Measurements from ENCODE around the gene KIAA0586. TPM values are rescaled to one million over a fixed set of nuclear protein-coding genes. Genes with fewer than 3 reads are reported as not detected.

Gene KIAA0586
- total and polyA plus RNA-seq, 2 of the 4 experiments (the other 2 are of a cell fraction) = 9.4 to 36.7 TPM

- Histone ChIP-seq H3K4me1 (ENCODE audit: control insufficient read depth, insufficient read depth, low read length) (peaks cover 5% of the 10 kb centered on the region; the same call in 1 of the 2 replicates), H2AFZ (replicated peaks; ENCODE audit: low read length, poor library complexity) (no peak overlapping the region), H2BK5ac (ENCODE audit: low read depth, low read length, poor library complexity, severe bottlenecking) (no peak overlapping the region), H3K79me1 (ENCODE audit: low read depth in 1 of 2, low read length in 2 of 2) (no peaks in the 10 kb centered on the region; a peak in 1 of 4 replicates), H3K4me3 (ENCODE audit: insufficient read depth, low read depth, low read length) (no peak overlapping the region), H2BK15ac (ENCODE audit: low read depth, low read length) (no peak overlapping the region), H3K14ac (replicated peaks; ENCODE audit: low read depth, low read length) (no peak overlapping the region), H4K5ac (ENCODE audit: low read depth, low read length) (no peak overlapping the region), H3K9me1 (ENCODE audit: insufficient read depth, low read length) (no peaks in the 10 kb centered on the region; the same call in 1 of the 2 replicates), H4K8ac (ENCODE audit: low read depth in 2 of 2, low read length in 2 of 2) (no peak overlapping the region), H3K56ac (ENCODE audit: extremely low read depth, insufficient read depth, low read length) (no peak overlapping the region), H4K91ac (ENCODE audit: insufficient read depth, low read depth, low read length) (no peak overlapping the region), H3K27ac (ENCODE audit: insufficient read depth, low read length) (no peak overlapping the region), H3K27me3 (ENCODE audit: control insufficient read depth, insufficient read depth, low read length) (no peaks in the 10 kb centered on the region), H3K9ac (ENCODE audit: low read depth, low read length) (no peak overlapping the region), H3K18ac (ENCODE audit: low read depth, low read length) (no peak overlapping the region), H2AK9ac (replicated peaks; ENCODE audit: low read depth, low read length, poor library complexity) (no peak overlapping the region), H3K23ac (ENCODE audit: low read depth, low read length) (no peak overlapping the region), H2AK5ac (ENCODE audit: low read depth, low read length) (no peak overlapping the region), H3K36me3 (ENCODE audit: control insufficient read depth, insufficient read depth, low read length) (no peaks in the 10 kb centered on the region), H4K20me1 (ENCODE audit: insufficient read depth, low read length) (no peaks in the 10 kb centered on the region), H2BK20ac (ENCODE audit: low read depth, low read length) (no peak overlapping the region), H3K4me2 (ENCODE audit: low read depth, low read length) (no peak overlapping the region), H3K4ac (ENCODE audit: low read depth, low read length) (no peak overlapping the region), H3K9me3 (ENCODE audit: control insufficient read depth, insufficient read depth, low read length) (no peaks in the 10 kb centered on the region), H2BK120ac (ENCODE audit: low read depth, low read length) (no peak overlapping the region)
- ChIA-PET CTCF (no interaction called here), POLR2A (ENCODE audit: unreplicated experiment) (no interaction called here)
- dilution Hi-C loops (cut with HindIII; ENCODE audit: low sequenced_read_pairs, unreplicated experiment) = no loop called here
- DNase-seq = no peak
- WGBS, 2 experiments (ENCODE audit: extremely low coverage in 2 of 2, insufficient read length in 1 of 2) = no CpG with 5 or more reads among the region's 2 CpGs
- in situ Hi-C loops (cut with MboI; ENCODE audit: low sequenced_read_pairs) = no loop called here
- ATAC-seq (ENCODE audit: low read depth) = no peak
- no TSS peak for BruUV-seq (replicated peaks)
- intact Hi-C loops (cut with micrococcal nuclease) = no loop called here
- TF ChIP-seq BHLHE40 (IDR thresholded peaks at IDR 0.05; ENCODE audit: low read depth, low read length) = no peak
- TF ChIP-seq CHD1 (IDR thresholded peaks at IDR 0.05; ENCODE audit: low read depth, low read length) = no peak
- no peak for TF ChIP-seq FOS (IDR thresholded peaks at IDR 0.05; ENCODE audit: low read depth, low read length)
- no peak for TF ChIP-seq MAZ (IDR thresholded peaks at IDR 0.05; ENCODE audit: borderline replicate concordance, low read depth, low read length)
- no peak for TF ChIP-seq MAFK (IDR thresholded peaks at IDR 0.05; ENCODE audit: low read depth, low read length)
- no peak for TF ChIP-seq RFX5 (IDR thresholded peaks at IDR 0.05; ENCODE audit: low read depth, low read length)
- no peak for TF ChIP-seq MXI1 (IDR thresholded peaks at IDR 0.05; ENCODE audit: borderline replicate concordance, low read depth, low read length)
- TF ChIP-seq POLR2A (IDR thresholded peaks at IDR 0.05; ENCODE audit: low read depth, low read length) = no peak
- TF ChIP-seq RCOR1 (IDR thresholded peaks at IDR 0.05; ENCODE audit: insufficient replicate concordance, low read length) = no peak
- TF ChIP-seq RAD21 (IDR thresholded peaks at IDR 0.05; ENCODE audit: low read length) = no peak
- TF ChIP-seq NFE2L2 (IDR thresholded peaks at IDR 0.05; ENCODE audit: low read depth, low read length) = no peak
These were observed 114.1 kb downstream of the KIAA0586 start for GRCh38 chr14:58541633-58542022.

Data from IMR-90 (cell line).